GM12878 (cell line): ENCODE measurements around the gene N4BP2. TPM values are rescaled to one million over a fixed set of nuclear protein-coding genes. Genes with fewer than 3 reads are reported as not detected.

ENCODE experiments used
- ASH2L ChIP-seq: fragments of 300-600, 200-600 bp; sonication (generic); IDR thresholded peaks from 2 replicates; pipeline ENCODE4 v1.6.1; 2017; ENCODE audit warnings: low read depth, mild to moderate bottlenecking, borderline replicate concordance
- ATF7 ChIP-seq: fragments of 450-650 bp; IDR thresholded peaks from 2 replicates; pipeline ENCODE4 v1.6.1; 2016; ENCODE audit warnings: low read depth, mild to moderate bottlenecking
- CBFB ChIP-seq: IDR thresholded peaks from 2 replicates; pipeline ENCODE4 v1.6.1; 2016; ENCODE audit warnings: antibody characterized with exemption, low read depth
- CHD2 ChIP-seq: IDR thresholded peaks from 2 replicates; pipeline ENCODE4 v1.6.1; 2011; ENCODE audit warnings: low read depth, low read length, improper control_type of control experiment, borderline replicate concordance
- KDM1A ChIP-seq: fragments of 200-600 bp; sonication (generic); IDR thresholded peaks from 2 replicates; pipeline ENCODE4 v1.6.1; 2016; ENCODE audit warnings: borderline replicate concordance
- MXI1 ChIP-seq: fragments of 150-350 bp; IDR thresholded peaks from 2 replicates; pipeline ENCODE4 v1.6.1; 2011; ENCODE audit warnings: low read depth, mild to moderate bottlenecking, inconsistent platforms, low read length, improper control_type of control experiment
- NR2F1 ChIP-seq: fragments of 450-650 bp; conservative IDR thresholded peaks from 2 replicates; pipeline ENCODE4 v1.6.1; 2017; ENCODE audit warnings: mild to moderate bottlenecking
- POLR2AphosphoS5 ChIP-seq: IDR thresholded peaks from 2 replicates; pipeline ENCODE4 v1.6.1; 2011; ENCODE audit warnings: mild to moderate bottlenecking, low read length, inconsistent platforms
- RB1 ChIP-seq: fragments of 450-650 bp; formaldehyde crosslinking; IDR thresholded peaks from 2 replicates; pipeline ENCODE4 v1.6.1; 2017; ENCODE audit warnings: mild to moderate bottlenecking, borderline replicate concordance
- REST ChIP-seq: IDR thresholded peaks from 2 replicates; pipeline ENCODE4 v1.6.1; 2012; ENCODE audit warnings: mild to moderate bottlenecking, low read depth, low read length
- RUNX3 ChIP-seq: IDR thresholded peaks from 2 replicates; pipeline ENCODE4 v1.6.1; 2012; ENCODE audit warnings: low read length, inconsistent platforms
- TAF1 ChIP-seq: IDR thresholded peaks from 2 replicates; pipeline ENCODE4 v1.6.1; 2011; ENCODE audit warnings: mild to moderate bottlenecking, low read depth, low read length, borderline replicate concordance
- TCF3 ChIP-seq: IDR thresholded peaks from 2 replicates; pipeline ENCODE4 v1.6.1; 2012; ENCODE audit warnings: low read depth, mild to moderate bottlenecking, low read length, borderline replicate concordance; ENCODE audit not compliant: insufficient read depth
- ZNF274 ChIP-seq: IDR thresholded peaks from one replicate; pipeline ENCODE4 v1.8.0; 2011; ENCODE audit not compliant: insufficient read length, insufficient read depth
- polyA plus RNA-seq, 11 experiments: library from polyadenylated mRNA; depleted of rRNA in 4 of 11; unstranded in 6 of 11; stranded (reverse) in 5 of 11; fragments of >200 nt; fragmentation: Nextera tagmentation in 4 of 11; fragmentation: Illumina TruSeq in 1 of 11; extraction: Ambion mirVana in 4 of 11; extraction: Trizol in 1 of 11; gene quantifications; 1 replicate in 1 of 11; 2 replicates in 10 of 11; pipeline versions ENCODE4 v1.2.1 to v1.2.3, GENCODE V29; 2011 to 2016; ENCODE audit warnings: inconsistent platforms in 2 of 11, missing spikeins in 2 of 11, low read depth in 1 of 11
- total RNA-seq, 4 experiments: library from RNA; depleted of rRNA in 3 of 4; stranded (reverse); fragments of >200 nt in 3 of 4; fragmentation: Illumina TruSeq in 1 of 4; extraction: Trizol in 1 of 4; gene quantifications; 2 replicates each; pipeline versions ENCODE4 v1.2.1 to v1.2.3, GENCODE V29; 2013 to 2021
- TF ChIP-seq, protein P1 (sequence below): fragments of 450-650 bp; IDR thresholded peaks from 2 replicates; pipeline ENCODE4 v1.6.1; 2016; ENCODE audit warnings: mild to moderate bottlenecking, moderate library complexity, borderline replicate concordance
- TF ChIP-seq, protein P2 (sequence below): fragments of 450-650 bp; formaldehyde crosslinking; IDR thresholded peaks from 2 replicates; pipeline ENCODE4 v1.4.0; 2022; ENCODE audit warnings: mild to moderate bottlenecking, moderate library complexity
- TF ChIP-seq, protein P3 (sequence below): fragments of 450-650 bp; IDR thresholded peaks from 2 replicates; pipeline ENCODE4 v1.6.1; 2017; ENCODE audit warnings: borderline replicate concordance

Gene N4BP2
- total and polyA plus RNA-seq, 10 of the 15 experiments (the other 5 are each of a cell fraction or from before 2014, with no cell fraction given): 2.3 to 18.7 (median 10.0) TPM

GRCh38 chr4:40196724-40197281 lies 140.2 kb downstream of the N4BP2 start, which contains the start of gene RHOH (continued):
- TF ChIP-seq REST: peak; percentile 45; the same call in 1 of the 2 replicates
- peak; percentile 61 for TF ChIP-seq NR2F1
- TF ChIP-seq, protein P1, sequence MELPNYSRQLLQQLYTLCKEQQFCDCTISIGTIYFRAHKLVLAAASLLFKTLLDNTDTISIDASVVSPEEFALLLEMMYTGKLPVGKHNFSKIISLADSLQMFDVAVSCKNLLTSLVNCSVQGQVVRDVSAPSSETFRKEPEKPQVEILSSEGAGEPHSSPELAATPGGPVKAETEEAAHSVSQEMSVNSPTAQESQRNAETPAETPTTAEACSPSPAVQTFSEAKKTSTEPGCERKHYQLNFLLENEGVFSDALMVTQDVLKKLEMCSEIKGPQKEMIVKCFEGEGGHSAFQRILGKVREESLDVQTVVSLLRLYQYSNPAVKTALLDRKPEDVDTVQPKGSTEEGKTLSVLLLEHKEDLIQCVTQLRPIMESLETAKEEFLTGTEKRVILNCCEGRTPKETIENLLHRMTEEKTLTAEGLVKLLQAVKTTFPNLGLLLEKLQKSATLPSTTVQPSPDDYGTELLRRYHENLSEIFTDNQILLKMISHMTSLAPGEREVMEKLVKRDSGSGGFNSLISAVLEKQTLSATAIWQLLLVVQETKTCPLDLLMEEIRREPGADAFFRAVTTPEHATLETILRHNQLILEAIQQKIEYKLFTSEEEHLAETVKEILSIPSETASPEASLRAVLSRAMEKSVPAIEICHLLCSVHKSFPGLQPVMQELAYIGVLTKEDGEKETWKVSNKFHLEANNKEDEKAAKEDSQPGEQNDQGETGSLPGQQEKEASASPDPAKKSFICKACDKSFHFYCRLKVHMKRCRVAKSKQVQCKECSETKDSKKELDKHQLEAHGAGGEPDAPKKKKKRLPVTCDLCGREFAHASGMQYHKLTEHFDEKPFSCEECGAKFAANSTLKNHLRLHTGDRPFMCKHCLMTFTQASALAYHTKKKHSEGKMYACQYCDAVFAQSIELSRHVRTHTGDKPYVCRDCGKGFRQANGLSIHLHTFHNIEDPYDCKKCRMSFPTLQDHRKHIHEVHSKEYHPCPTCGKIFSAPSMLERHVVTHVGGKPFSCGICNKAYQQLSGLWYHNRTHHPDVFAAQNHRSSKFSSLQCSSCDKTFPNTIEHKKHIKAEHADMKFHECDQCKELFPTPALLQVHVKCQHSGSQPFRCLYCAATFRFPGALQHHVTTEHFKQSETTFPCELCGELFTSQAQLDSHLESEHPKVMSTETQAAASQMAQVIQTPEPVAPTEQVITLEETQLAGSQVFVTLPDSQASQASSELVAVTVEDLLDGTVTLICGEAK: peak; percentile 45; the same call in 1 of the 2 replicates
- TF ChIP-seq RB1: peak; percentile 19; the same call in 1 of the 2 replicates
- no peak for TF ChIP-seq RUNX3
- TF ChIP-seq CBFB: peak; percentile 71
- TF ChIP-seq CHD2: no peak
- TF ChIP-seq TAF1: peak; percentile 94
- TF ChIP-seq, protein P2, sequence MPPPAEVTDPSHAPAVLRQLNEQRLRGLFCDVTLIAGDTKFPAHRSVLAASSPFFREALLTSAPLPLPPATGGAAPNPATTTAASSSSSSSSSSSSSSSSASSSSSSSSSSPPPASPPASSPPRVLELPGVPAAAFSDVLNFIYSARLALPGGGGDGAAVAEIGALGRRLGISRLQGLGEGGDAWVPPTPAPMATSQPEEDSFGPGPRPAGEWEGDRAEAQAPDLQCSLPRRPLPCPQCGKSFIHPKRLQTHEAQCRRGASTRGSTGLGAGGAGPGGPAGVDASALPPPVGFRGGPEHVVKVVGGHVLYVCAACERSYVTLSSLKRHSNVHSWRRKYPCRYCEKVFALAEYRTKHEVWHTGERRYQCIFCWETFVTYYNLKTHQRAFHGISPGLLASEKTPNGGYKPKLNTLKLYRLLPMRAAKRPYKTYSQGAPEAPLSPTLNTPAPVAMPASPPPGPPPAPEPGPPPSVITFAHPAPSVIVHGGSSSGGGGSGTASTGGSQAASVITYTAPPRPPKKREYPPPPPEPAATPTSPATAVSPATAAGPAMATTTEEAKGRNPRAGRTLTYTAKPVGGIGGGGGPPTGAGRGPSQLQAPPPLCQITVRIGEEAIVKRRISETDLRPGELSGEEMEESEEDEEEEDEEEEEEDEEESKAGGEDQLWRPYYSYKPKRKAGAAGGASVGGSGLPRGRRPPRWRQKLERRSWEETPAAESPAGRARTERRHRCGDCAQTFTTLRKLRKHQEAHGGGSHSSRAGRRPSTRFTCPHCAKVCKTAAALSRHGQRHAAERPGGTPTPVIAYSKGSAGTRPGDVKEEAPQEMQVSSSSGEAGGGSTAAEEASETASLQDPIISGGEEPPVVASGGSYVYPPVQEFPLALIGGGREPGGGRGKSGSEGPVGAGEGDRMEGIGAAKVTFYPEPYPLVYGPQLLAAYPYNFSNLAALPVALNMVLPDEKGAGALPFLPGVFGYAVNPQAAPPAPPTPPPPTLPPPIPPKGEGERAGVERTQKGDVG (CRISPR knock-in tag): no peak
- TF ChIP-seq KDM1A: no peak
- TF ChIP-seq, protein P3, sequence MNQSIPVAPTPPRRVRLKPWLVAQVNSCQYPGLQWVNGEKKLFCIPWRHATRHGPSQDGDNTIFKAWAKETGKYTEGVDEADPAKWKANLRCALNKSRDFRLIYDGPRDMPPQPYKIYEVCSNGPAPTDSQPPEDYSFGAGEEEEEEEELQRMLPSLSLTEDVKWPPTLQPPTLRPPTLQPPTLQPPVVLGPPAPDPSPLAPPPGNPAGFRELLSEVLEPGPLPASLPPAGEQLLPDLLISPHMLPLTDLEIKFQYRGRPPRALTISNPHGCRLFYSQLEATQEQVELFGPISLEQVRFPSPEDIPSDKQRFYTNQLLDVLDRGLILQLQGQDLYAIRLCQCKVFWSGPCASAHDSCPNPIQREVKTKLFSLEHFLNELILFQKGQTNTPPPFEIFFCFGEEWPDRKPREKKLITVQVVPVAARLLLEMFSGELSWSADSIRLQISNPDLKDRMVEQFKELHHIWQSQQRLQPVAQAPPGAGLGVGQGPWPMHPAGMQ: no peak
- peak; percentile 99 for TF ChIP-seq POLR2AphosphoS5
- peak; percentile 68; the same call in 1 of the 2 replicates for TF ChIP-seq TCF3
- peak; percentile 97 for TF ChIP-seq MXI1
- no peak for TF ChIP-seq ZNF274
- peak; percentile 79 for TF ChIP-seq ATF7
- TF ChIP-seq ASH2L: no peak
